Neural cell (in vitro differentiated cells): ENCODE results near the gene LILRB5. TPM values are rescaled to one million over a fixed set of nuclear protein-coding genes. Genes with fewer than 3 reads are reported as not detected.

Experiments
- H2AFZ ChIP-seq: fragments of 200-600, 300-800 bp; sonication (generic), shearing (Covaris generic); 2 replicates; pipeline ENCODE4 v1.6.0; 2014; ENCODE audit warnings: low read depth, mild to moderate bottlenecking, antibody characterized with exemption, low read length, moderate library complexity
- H3F3A ChIP-seq: fragments of 200-600 bp; shearing (Covaris generic); 2 replicates; pipeline ENCODE4 v1.6.1; 2016; ENCODE audit warnings: mild to moderate bottlenecking, moderate library complexity, mixed read lengths, antibody characterized with exemption, low read length; ENCODE audit not compliant: insufficient read depth, poor library complexity, severe bottlenecking
- H3K27ac ChIP-seq: fragments of 200-600, 300-800 bp; sonication (generic), shearing (Covaris generic); 2 replicates; pipeline ENCODE4 v1.5.1; 2014; ENCODE audit warnings: mild to moderate bottlenecking, low read length, moderate library complexity
- H3K27me3 ChIP-seq: fragments of 300-800, 200-600 bp; sonication (generic), shearing (Covaris generic); 2 replicates; pipeline ENCODE4 v1.6.0; 2014; ENCODE audit warnings: mild to moderate bottlenecking, low read depth, low read length, moderate library complexity; ENCODE audit not compliant: insufficient read depth
- H3K36me3 ChIP-seq: fragments of 300-800, 200-600 bp; sonication (generic), shearing (Covaris generic); 2 replicates; pipeline ENCODE4 v1.5.1; 2014; ENCODE audit warnings: mild to moderate bottlenecking, antibody characterized with exemption, low read length, moderate library complexity; ENCODE audit not compliant: insufficient read depth
- H3K4me2 ChIP-seq: fragments of 300-800, 200-600 bp; sonication (generic), shearing (Covaris generic); 2 replicates; pipeline ENCODE4 v1.6.0; 2014; ENCODE audit warnings: mild to moderate bottlenecking, low read length
- H3K4me3 ChIP-seq: fragments of 300-800, 200-600 bp; sonication (generic), shearing (Covaris generic); 2 replicates; pipeline ENCODE4 v1.5.1; 2014; ENCODE audit warnings: mild to moderate bottlenecking, low read length, moderate library complexity
- H3K79me2 ChIP-seq: fragments of 200-600 bp; shearing (Covaris generic); replicated peaks from 2 replicates; pipeline ENCODE4 v1.6.0; 2014; ENCODE audit warnings: mild to moderate bottlenecking, low read length, moderate library complexity; ENCODE audit not compliant: insufficient read depth
- H3K9ac ChIP-seq: fragments of 300-800, 200-600 bp; sonication (generic), shearing (Covaris generic); 2 replicates; pipeline ENCODE4 v1.6.1; 2016; ENCODE audit warnings: mild to moderate bottlenecking, low read length, mixed read lengths
- H3K9me2 ChIP-seq: fragments of 200-600 bp; shearing (Covaris generic); 2 replicates; pipeline ENCODE4 v1.6.1; 2016; ENCODE audit warnings: mild to moderate bottlenecking, low read length, mixed read lengths; ENCODE audit not compliant: insufficient read depth
- H3K9me3 ChIP-seq: fragments of 200-600, 300-800 bp; sonication (generic), shearing (Covaris generic); 2 replicates; pipeline ENCODE4 v1.6.1; 2016; ENCODE audit warnings: mild to moderate bottlenecking, mixed run types, low read length, moderate library complexity, mixed read lengths
- H4K20me1 ChIP-seq: fragments of 200-600 bp; shearing (Covaris generic); 2 replicates; pipeline ENCODE4 v1.6.1; 2016; ENCODE audit warnings: mild to moderate bottlenecking, mixed run types; ENCODE audit not compliant: insufficient read depth
- EP300 ChIP-seq: fragments of 450-650 bp; conservative IDR thresholded peaks from 2 replicates; pipeline ENCODE4 v1.6.1; 2014; ENCODE audit warnings: antibody characterized with exemption, mild to moderate bottlenecking, moderate library complexity; ENCODE audit not compliant: poor library complexity, severe bottlenecking
- EZH2 ChIP-seq: fragments of 200-600, 300-800 bp; shearing (Covaris generic), sonication (generic); IDR thresholded peaks from 2 replicates; pipeline ENCODE4 v1.6.1; 2014; ENCODE audit warnings: antibody characterized with exemption, low read length, borderline replicate concordance, mild to moderate bottlenecking; ENCODE audit not compliant: insufficient read depth, poor library complexity, severe bottlenecking
- MXI1 ChIP-seq: fragments of 450-650 bp; conservative IDR thresholded peaks from 2 replicates; pipeline ENCODE4 v1.6.1; 2014; ENCODE audit warnings: antibody characterized with exemption, mild to moderate bottlenecking; ENCODE audit not compliant: poor library complexity, severe bottlenecking
- POLR2AphosphoS5 ChIP-seq: IDR thresholded peaks from 2 replicates; pipeline ENCODE4 v1.6.1; 2012
- REST ChIP-seq: IDR thresholded peaks from 2 replicates; pipeline ENCODE4 v1.6.1; 2012; ENCODE audit warnings: borderline replicate concordance
- SMC3 ChIP-seq: fragments of 450-650 bp; conservative IDR thresholded peaks from 2 replicates; pipeline ENCODE4 v1.6.1; 2014; ENCODE audit warnings: antibody characterized with exemption, mild to moderate bottlenecking, moderate library complexity; ENCODE audit not compliant: poor library complexity
- polyA plus RNA-seq: library from polyadenylated mRNA; depleted of rRNA; stranded (reverse); fragments of >200 nt; gene quantifications from 2 replicates; pipeline ENCODE4 v1.2.3, GENCODE V29; 2014
- TF ChIP-seq, protein P1 (sequence below): fragments of 450-650 bp; IDR thresholded peaks from 2 replicates; pipeline ENCODE4 v1.5.1; 2014; ENCODE audit warnings: antibody characterized with exemption, mild to moderate bottlenecking, moderate library complexity; ENCODE audit not compliant: poor library complexity, severe bottlenecking

LILRB5 gene
- polyA plus RNA-seq, 1 donor from 2014 or later = not detected

DNA sequence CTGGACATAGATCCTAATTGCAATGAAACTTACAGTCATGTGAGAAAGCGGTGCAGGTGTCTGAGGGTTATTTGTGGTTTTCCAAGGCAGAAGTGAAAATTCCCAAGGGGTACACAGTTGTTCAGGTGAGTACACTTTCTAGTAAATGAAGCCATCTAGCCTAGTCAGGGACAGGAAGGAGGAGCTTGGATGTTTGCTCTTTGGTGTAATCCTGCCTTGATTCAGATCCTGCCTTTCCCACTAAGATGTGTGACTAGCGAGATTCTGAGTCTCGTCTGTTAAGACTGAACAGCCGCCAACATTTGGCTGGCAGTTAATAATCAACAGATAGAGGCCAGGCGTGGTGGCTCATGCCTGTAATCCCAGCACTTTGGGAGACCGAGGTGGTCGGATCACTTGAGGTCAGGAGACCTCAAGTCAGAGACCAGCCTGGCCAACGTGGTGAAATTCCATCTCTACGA, 53.9 kb downstream of the LILRB5 start:
- H3K4me3 ChIP-seq = no peak overlapping the region
- H3K9ac ChIP-seq = no peak overlapping the region
- no peaks in the 10 kb centered on the region for H3K36me3 ChIP-seq
- H2AFZ ChIP-seq = no peak overlapping the region
- peaks cover 13% of the 10 kb centered on the region for H4K20me1 ChIP-seq
- H3K9me3 ChIP-seq = no peaks in the 10 kb centered on the region
- no peak overlapping the region for H3K4me2 ChIP-seq
- H3K27ac ChIP-seq = no peak overlapping the region
- H3K9me2 ChIP-seq = no peaks in the 10 kb centered on the region
- no peaks in the 10 kb centered on the region for H3K27me3 ChIP-seq
- TF ChIP-seq REST (no peak), MXI1 (no peak), EP300 (no peak), EZH2 (no peak), POLR2AphosphoS5 (no peak)
- TF ChIP-seq, protein P1, sequence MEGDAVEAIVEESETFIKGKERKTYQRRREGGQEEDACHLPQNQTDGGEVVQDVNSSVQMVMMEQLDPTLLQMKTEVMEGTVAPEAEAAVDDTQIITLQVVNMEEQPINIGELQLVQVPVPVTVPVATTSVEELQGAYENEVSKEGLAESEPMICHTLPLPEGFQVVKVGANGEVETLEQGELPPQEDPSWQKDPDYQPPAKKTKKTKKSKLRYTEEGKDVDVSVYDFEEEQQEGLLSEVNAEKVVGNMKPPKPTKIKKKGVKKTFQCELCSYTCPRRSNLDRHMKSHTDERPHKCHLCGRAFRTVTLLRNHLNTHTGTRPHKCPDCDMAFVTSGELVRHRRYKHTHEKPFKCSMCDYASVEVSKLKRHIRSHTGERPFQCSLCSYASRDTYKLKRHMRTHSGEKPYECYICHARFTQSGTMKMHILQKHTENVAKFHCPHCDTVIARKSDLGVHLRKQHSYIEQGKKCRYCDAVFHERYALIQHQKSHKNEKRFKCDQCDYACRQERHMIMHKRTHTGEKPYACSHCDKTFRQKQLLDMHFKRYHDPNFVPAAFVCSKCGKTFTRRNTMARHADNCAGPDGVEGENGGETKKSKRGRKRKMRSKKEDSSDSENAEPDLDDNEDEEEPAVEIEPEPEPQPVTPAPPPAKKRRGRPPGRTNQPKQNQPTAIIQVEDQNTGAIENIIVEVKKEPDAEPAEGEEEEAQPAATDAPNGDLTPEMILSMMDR = no peak
- H3K79me2 ChIP-seq = peaks cover 48% of the 10 kb centered on the region
- no peaks in the 10 kb centered on the region for H3F3A ChIP-seq

GRCh38 chr19:54201980-54202379, 55.1 kb downstream of the LILRB5 start:
- H3K9me2 ChIP-seq = no peaks in the 10 kb centered on the region
- H3K79me2 ChIP-seq = peaks cover 48% of the 10 kb centered on the region
- no peaks in the 10 kb centered on the region for H3K27me3 ChIP-seq
- H3K4me2 ChIP-seq = peak overlapping the region; percentile 87
- H2AFZ ChIP-seq = no peak overlapping the region
- no peak overlapping the region for H3K27ac ChIP-seq
- H3K9me3 ChIP-seq = no peaks in the 10 kb centered on the region
- H4K20me1 ChIP-seq = peaks cover 13% of the 10 kb centered on the region
- no peaks in the 10 kb centered on the region for H3F3A ChIP-seq
- no peaks in the 10 kb centered on the region for H3K36me3 ChIP-seq
- H3K4me3 ChIP-seq = peak overlapping the region; percentile 80
- peak overlapping the region; percentile 86 for H3K9ac ChIP-seq
- no peak for TF ChIP-seq SMC3
- TF ChIP-seq, protein P1 = no peak
